NCI-H187 treated with DMSO at 0.1 percent for 48 hours (cell line): Measurements from ENCODE around the gene BANF1.
A peak's percentile ranks its signal among the peaks of the same experiment; 100 is the strongest.
"Not testable (repeated sequence)": the region's sequence is repeated elsewhere in the genome, so short reads cannot be mapped to it uniquely, and the experiment has no call there.

Experiments
- DNase-seq: peaks from one replicate; lab custom pipeline; 2025; lab: John Stamatoyannopoulos, UW

The BANF1 gene

GRCh38 chr11:65978391-65979238, 23.7 kb upstream of the BANF1 start:
- DNase-seq = no peak

- no peak for DNase-seq
These were observed 23.0 kb upstream of the BANF1 start for GRCh38 chr11:65979261-65979759.

- DNase-seq = no peak
These were observed 21.1 kb upstream of the BANF1 start for GRCh38 chr11:65981101-65981740.

- no peak for DNase-seq
These were observed 20.1 kb upstream of the BANF1 start for GRCh38 chr11:65981972-65982823.

- DNase-seq = no peak
These were observed 19.3 kb upstream of the BANF1 start for GRCh38 chr11:65982824-65983588.

- no peak for DNase-seq
These were observed 18.7 kb upstream of the BANF1 start for GRCh38 chr11:65983589-65983987.

GRCh38 chr11:65987336-65987735, 15.0 kb upstream of the BANF1 start:
- DNase-seq = no peak

- peak; percentile 60 for DNase-seq
These were observed 13.3 kb upstream of the BANF1 start for GRCh38 chr11:65988791-65989592.

GRCh38 chr11:65992056-65992455, 10.2 kb upstream of the BANF1 start:
- DNase-seq = no peak

GRCh38 chr11:65997286-65997685, 5.0 kb upstream of the BANF1 start:
- DNase-seq = no peak

GRCh38 chr11:66002648-66003225, 434 bp downstream of the BANF1 start:
- no peak for DNase-seq

GRCh38 chr11:66003291-66003690, 988 bp downstream of the BANF1 start:
- no peak for DNase-seq

- DNase-seq = no peak
These were observed 1.9 kb downstream of the BANF1 start for GRCh38 chr11:66004186-66004585.

GRCh38 chr11:66006134-66006890, 4.0 kb downstream of the BANF1 start:
- DNase-seq = no peak

- DNase-seq = no peak
These were observed 4.5 kb downstream of the BANF1 start for GRCh38 chr11:66006891-66007176.

GRCh38 chr11:66007201-66007634, 4.9 kb downstream of the BANF1 start:
- no peak for DNase-seq

GRCh38 chr11:66008095-66008467, 5.8 kb downstream of the BANF1 start:
- no peak for DNase-seq

- DNase-seq = no peak
These were observed 6.3 kb downstream of the BANF1 start for GRCh38 chr11:66008468-66009101.

- not testable (repeated sequence) for DNase-seq
These were observed 7.7 kb downstream of the BANF1 start for GRCh38 chr11:66010036-66010435.
